Heart left ventricle (tissue), 13 donors: ENCODE data around the gene DPPA4.

Experiments
- CTCF ChIP-seq, 12 donors: fragments of 200-600 bp; sonication (generic) in 4 of 12; IDR thresholded peaks; one replicate each; pipeline versions ENCODE4 v1.5.0 to v1.8.0; 2018 to 2022; ENCODE audit warnings: antibody characterized with exemption in 12 of 12, mild to moderate bottlenecking in 5 of 12
- POLR2A ChIP-seq, 2 donors: fragments of 450-650 bp; IDR thresholded peaks; one replicate each; pipeline ENCODE4 v1.6.1; 2017; ENCODE audit warnings: antibody characterized with exemption in 2 of 2, mild to moderate bottlenecking in 2 of 2, moderate library complexity in 2 of 2
- donor health status: ischemic (EF 13 %, LVEDD 7.1; RV severe dilation, severe dysfunction).
- donor health status: DM: no; HTN: yes; CAD: no.
- donor health status: DM: no; HTN: no; CAD: no.
- donor health status: ischemic (EF 25% LVEDD 6.9; RV normal size, moderate dysfunction).
- donor health status: ischemic (EF 25% LVEDD 5.7; RV mildly dilated, moderate dysfunction).
- donor health status: ischemic (EF 35%, LVEDD 5.7; RV mildly dilated, moderate dysfunction).
- donor health status: nonischemic (EF 11% LVEDD 7.7; RV severe dilation, severe dysfunction).
- donor health status: DM: yes; HTN: yes; CAD: no.
- donor health status: PGD.
- donor health status: ischemic (EF 29% LVEDD 5.4; RV normal size, mild dysfunction).
- donor health status: nonischemic (EF 23%, LVEDD 6.1; RV moderate dilation, normal function).

- no peak for TF ChIP-seq CTCF (IDR thresholded peaks at IDR 0.05)
- no peak for TF ChIP-seq POLR2A (IDR thresholded peaks at IDR 0.05)
Measured at GRCh38 chr3:109362823-109363222, 25.5 kb upstream of the DPPA4 start.
